Measurements from ENCODE around the gene SEPTIN8. TPM values are rescaled to one million over a fixed set of nuclear protein-coding genes. Genes with fewer than 3 reads are reported as not detected.

SEPTIN8 gene
- total RNA-seq: 37.6 and 70.4 TPM in 2 replicates

GRCh38 chr5:132777209-132778069 lies at the start of gene SEPTIN8:
Gene SEPTIN8 (minus strand): TSS chr5:132777239. CDS start chr5:132777137, 102 bp downstream.

DNA sequence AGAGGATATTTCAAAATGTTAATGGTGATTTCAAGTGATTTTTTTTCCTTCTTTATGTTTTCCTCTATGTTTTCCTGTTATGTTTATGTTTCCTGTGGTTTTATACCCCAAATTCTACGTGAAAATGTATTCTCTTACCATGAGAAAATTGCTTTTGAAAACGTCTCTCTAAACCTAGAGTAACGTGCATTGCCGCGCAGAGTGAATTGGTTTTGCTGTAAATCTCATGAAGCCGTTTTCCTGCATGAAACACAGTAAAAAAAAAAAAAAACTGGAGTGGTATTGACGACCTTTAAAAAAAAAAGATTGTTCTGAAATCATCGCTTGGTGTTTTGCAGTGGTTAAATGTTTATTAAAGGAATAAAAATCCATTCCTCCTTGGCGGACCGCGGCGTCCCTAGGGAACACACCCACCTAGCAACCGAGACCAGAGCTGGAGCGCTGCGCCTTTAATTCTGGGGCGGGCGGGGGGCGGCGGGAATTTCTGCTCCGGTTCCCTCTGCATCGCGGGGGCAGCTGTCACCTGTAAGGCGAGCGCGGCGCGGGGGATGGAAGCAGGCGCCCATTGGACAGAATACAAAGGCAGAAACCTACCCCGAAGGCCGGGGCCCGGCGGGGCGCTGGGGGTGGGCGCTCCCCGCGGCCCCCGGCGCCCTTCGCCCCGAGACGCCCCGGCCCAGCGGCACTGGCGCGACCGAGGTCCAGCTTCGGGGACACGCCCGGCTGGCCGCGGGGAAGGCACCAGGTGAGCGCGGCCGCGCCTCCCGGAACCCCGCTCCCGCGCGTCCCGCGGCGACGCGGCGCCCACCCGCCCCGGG lies 36.0 kb upstream of the SEPTIN8 start, which contains the start of gene SOWAHA:
Gene SOWAHA, plus strand, starts transcription at position 522 of the 818 bp plus-strand sequence. CDS start 320 bp downstream, outside the sequence.

GRCh38 chr5:132746954-132747615 lies 30.0 kb downstream of the SEPTIN8 start, which contains the start of gene CCNI2:
Gene CCNI2 (plus strand): TSS chr5:132747426. CDS start chr5:132747496, 70 bp downstream.

DNA sequence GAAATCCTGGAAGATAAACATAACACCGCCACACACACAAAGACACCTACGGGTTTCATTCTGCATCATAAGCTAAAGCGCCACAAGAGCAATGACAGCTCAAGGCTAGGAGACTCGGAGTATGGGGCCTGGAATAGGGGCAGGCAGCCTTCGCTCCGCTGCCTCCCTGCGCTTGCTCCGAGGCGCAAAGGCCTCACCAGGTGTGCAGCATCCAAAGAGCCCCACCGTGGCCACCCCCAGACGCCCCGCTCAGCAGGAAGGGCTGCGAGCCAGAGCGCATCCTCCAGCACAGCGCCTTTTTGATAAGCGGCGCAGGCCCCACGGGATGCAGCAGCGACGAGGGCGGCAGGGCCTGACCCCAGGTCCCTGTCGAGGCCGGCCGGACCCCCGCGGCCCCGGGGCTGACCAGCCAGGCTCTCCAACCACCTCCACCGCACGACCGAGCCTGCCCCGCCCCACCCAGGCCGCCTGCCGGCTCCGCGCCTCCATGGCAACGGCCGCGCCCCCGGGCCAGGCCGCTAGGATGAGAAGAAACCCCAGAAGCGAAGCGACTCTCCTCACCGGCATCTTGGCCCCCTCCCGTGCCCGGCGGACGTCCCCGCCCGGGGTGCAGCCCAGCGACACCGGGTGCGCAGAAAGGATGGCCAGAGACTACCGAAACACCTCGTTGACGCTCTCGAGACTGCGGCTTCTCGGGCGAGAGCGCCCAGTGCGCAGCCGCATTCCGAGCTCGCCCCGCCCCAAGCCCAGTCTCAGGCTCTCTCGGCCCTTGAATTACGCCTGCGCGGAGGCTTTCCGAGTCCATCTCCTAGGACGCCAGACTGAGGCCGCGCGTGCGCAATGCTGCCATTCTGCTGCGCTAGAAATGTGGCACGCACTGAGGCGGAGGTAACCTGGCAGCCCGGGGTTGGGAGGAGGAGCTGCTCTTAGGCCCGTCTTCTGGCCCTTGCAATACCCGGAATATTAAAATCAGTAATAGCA lies 39.9 kb downstream of the SEPTIN8 start, which contains the start of gene KIF3A:
Gene KIF3A, minus strand, starts transcription at position 694 of the 981 bp plus-strand sequence. Its CDS starts 127 bp downstream, at position 567.

Other genes starting within 250 kb of the SEPTIN8 start
- gene IL5, start 233.7 kb downstream of the SEPTIN8 start, total RNA-seq: not detected in 2 replicates
- 8.9 and 26.1 TPM in 2 replicates for gene RAD50, start 220.3 kb downstream of the SEPTIN8 start, total RNA-seq
- gene IL13, start 119.1 kb downstream of the SEPTIN8 start, total RNA-seq: not detected in 2 replicates
- not detected in 2 replicates for gene IL4, start 103.2 kb downstream of the SEPTIN8 start, total RNA-seq
- gene KIF3A, start 39.7 kb downstream of the SEPTIN8 start, total RNA-seq: 4.2 and 12.3 TPM in 2 replicates
- gene CCNI2, start 29.8 kb downstream of the SEPTIN8 start, total RNA-seq: under 0.01 and 0.06 TPM in 2 replicates
- not detected in 2 replicates for gene SOWAHA, start 36.1 kb upstream of the SEPTIN8 start, total RNA-seq
- gene SHROOM1, start 53.4 kb upstream of the SEPTIN8 start, total RNA-seq: 4.4 and 5.2 TPM in 2 replicates
- gene GDF9, start 89.2 kb upstream of the SEPTIN8 start, total RNA-seq: not detected in 2 replicates
- gene UQCRQ, start 89.4 kb upstream of the SEPTIN8 start, total RNA-seq: 78.4 and 98.4 TPM in 2 replicates
- under 0.01 and 0.38 TPM in 2 replicates for gene LEAP2, start 96.4 kb upstream of the SEPTIN8 start, total RNA-seq
- 15.2 and 43.6 TPM in 2 replicates for gene AFF4, start 186.4 kb upstream of the SEPTIN8 start, total RNA-seq
- gene ZCCHC10, start 249.3 kb upstream of the SEPTIN8 start, total RNA-seq: 16.4 and 18.3 TPM in 2 replicates